Activated gamma-delta T cell treated with anti-CD3 and anti-CD28 coated beads, Interleukin-2, amount 50 U/mL, for 16 hours (primary cell): Measurements from ENCODE around the gene ERP29.
"Not testable (repeated sequence)": the region's sequence is repeated elsewhere in the genome, so short reads cannot be mapped to it uniquely, and the experiment has no call there.

Experiments
- DNase-seq: peaks from one replicate; pipeline ENCODE4 v3.0.0-alpha.2; 2020; ENCODE audit warnings: low read depth

ERP29 gene

DNA sequence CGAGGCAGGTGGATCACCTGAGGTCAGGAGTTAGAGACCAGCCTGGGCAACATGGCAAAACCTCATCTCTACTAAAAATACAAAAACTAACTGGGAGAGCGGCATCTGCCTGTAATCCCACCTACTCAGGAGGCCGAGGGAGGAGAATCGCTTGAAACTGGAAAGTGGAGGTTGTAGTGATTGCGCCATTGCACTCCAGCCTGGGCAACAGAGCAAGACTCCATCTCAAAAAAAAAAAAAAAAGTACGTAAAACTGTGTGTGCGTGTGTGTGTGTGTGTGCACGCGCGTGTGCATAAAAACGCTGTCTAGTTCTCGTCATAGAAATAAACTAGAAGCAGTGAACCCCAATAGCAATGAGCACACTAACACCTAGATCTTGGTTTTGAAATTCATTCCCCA, 23.4 kb downstream of the ERP29 start:
- DNase-seq = not testable (repeated sequence)

GRCh38 chr12:112046003-112046402, 32.8 kb downstream of the ERP29 start:
- DNase-seq = no peak

DNA sequence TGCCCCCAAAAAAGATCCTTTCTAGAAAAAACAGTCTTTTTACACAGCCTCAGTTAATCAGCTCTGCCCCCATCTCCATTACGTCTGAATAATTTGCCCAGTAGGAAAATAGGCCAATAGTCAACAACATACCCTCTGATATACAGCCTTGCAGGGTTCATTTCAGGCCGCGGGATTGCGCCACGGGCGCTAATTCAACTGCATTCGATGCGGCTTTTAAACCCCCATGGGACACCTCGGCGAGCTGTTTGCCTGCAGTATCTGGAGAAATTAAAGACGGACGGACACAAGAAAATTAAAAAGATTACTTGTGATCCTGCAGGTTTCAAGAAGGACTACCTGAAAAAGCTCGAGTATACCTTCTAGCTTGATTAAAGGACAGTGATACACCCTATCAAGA, 36.1 kb downstream of the ERP29 start:
- no peak for DNase-seq

GRCh38 chr12:112061137-112061536, 47.9 kb downstream of the ERP29 start:
- DNase-seq = no peak

DNA sequence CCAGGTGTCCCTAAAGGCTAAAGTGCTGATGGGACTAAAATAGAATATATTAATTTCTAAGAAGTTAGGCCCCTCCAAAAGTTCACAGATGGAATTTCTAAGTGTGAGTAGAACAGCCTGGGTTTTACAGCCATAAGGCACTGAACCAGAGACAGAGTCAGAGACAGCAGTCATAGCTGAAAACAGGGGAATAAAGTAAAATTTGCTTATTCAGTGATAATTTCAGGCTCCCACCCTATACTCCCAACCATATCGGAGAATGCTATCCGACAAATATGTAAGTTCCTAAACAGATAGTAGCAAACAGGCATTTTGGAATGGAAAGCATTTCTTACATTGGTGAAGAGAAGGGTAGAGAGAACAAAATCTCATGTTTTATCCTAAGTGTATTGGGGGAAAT, 50.0 kb downstream of the ERP29 start:
- DNase-seq = no peak

- DNase-seq = no peak
These were observed 53.3 kb downstream of the ERP29 start for GRCh38 chr12:112066566-112066965.
